ENCODE results near the gene CTSD. TPM values are rescaled to one million over a fixed set of nuclear protein-coding genes. Genes with fewer than 3 reads are reported as not detected.

CTSD gene
- total RNA-seq, 6 donors from 2014 or later: 993 to 3,355 (median 2,221) TPM

- Histone ChIP-seq H3K36me3 (peaks cover 0 to 3% (median 2%) of the 10 kb centered on the region in 4 donors), H3K27me3 (no peaks in the 10 kb centered on the region), H3K4me1 (peaks cover 24 to 31% (median 27%) of the 10 kb centered on the region in 4 donors), H3K4me3 (no peak overlapping the region), H3K9me3 (no peaks in the 10 kb centered on the region), H3K27ac (no peak overlapping the region)
- DNase-seq (peak in 1 of 2 donors; percentile 21), ATAC-seq (ENCODE audit: low FRiP score in 2 of 2) (no peak)
- 89 to 91% methylated on average over 26 to 28 of the region's 28 CpGs for WGBS, 2 donors
- no peak for TF ChIP-seq POLR2AphosphoS5 (IDR thresholded peaks at IDR 0.05)
- no peak for TF ChIP-seq POLR2A (IDR thresholded peaks at IDR 0.05)
Observed at GRCh38 chr11:1765871-1766718, 2.4 kb upstream of the CTSD start.

GRCh38 chr11:1763336-1763795 is 361 bp downstream of the CTSD start:
- no peak for ATAC-seq (ENCODE audit: low FRiP score in 2 of 2)
- H3K4me3 ChIP-seq: peak overlapping the region; percentile 84 to 99 (median 97)
- WGBS, 2 donors: 0% methylated on average over 13 of the region's 32 CpGs; no CpG with 5 or more reads in 1 of the 2 donors
- DNase-seq: peak in 1 of 2 donors; percentile 35
- H3K36me3 ChIP-seq: peaks cover 10 to 31% (median 28%) of the 10 kb centered on the region in 4 donors
- no peak for TF ChIP-seq POLR2AphosphoS5 (IDR thresholded peaks at IDR 0.05)
- no peak for TF ChIP-seq EP300 (IDR thresholded peaks at IDR 0.05)
- TF ChIP-seq POLR2A (IDR thresholded peaks at IDR 0.05): no peak
- no peak for TF ChIP-seq CTCF (IDR thresholded peaks at IDR 0.05)
- H3K27me3 ChIP-seq: no peaks in the 10 kb centered on the region
- H3K9me3 ChIP-seq: no peaks in the 10 kb centered on the region
- H3K4me1 ChIP-seq: peaks cover 33 to 58% (median 54%) of the 10 kb centered on the region in 4 donors
- peak overlapping the region; percentile 90 to 97 (median 93) for H3K27ac ChIP-seq

DNA sequence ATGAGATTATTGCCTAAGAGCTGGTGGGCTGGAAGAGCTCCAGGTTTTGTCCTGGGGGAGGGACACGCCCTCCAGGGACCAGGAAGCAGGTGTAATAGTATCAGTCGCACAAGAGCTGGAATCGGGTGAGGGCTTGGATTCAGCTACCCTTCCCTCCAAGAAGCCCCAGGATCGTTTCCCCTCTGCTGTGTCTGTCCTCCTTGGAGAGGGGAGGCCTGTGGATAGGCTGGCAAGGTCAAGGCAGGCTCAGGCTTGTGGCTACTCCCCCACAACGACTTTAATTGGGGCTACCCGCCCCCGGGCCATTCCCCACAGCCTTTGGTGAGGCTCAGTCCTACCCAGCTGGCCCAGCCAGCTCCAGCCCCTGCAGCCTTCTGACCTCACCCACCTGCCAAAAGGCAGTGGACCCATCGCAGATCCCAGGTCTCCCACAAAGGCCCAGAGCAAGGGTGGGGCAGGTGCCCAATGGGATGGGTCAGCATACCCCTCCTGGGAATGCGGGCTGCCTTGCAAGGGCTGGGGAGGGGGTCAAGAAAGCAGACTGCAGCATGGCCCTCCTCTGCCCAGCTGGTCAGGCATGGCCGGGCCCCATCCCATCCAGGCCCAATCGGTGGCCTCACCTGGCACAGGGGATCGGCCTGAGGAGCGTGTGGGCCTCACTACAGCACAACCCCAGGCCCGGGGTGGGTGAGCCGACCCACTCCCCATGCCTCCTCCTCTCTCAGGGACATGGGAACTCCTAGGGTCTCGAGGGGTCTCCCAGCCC is 1.0 kb downstream of the CTSD start:
- 17 to 38% methylated on average over 4 to 14 of the region's 16 CpGs for WGBS, 2 donors
- peak in 1 of 2 donors; percentile 28 for ATAC-seq (ENCODE audit: low FRiP score in 2 of 2)
- peaks cover 33 to 65% (median 60%) of the 10 kb centered on the region in 4 donors for H3K4me1 ChIP-seq
- no peaks in the 10 kb centered on the region for H3K27me3 ChIP-seq
- H3K36me3 ChIP-seq: peaks cover 10 to 36% (median 34%) of the 10 kb centered on the region in 4 donors
- peak; percentile 75 to 85 for DNase-seq
- peak overlapping the region; percentile 90 to 97 (median 93) for H3K27ac ChIP-seq
- TF ChIP-seq EP300 (IDR thresholded peaks at IDR 0.05) (peak in 1 of 4 donors; percentile 44), CTCF (IDR thresholded peaks at IDR 0.05) (no peak), POLR2A (IDR thresholded peaks at IDR 0.05) (peak in 3 of 4 donors; percentile 32 to 69 (median 61)), POLR2AphosphoS5 (IDR thresholded peaks at IDR 0.05) (peak; percentile 54 to 68)
- H3K4me3 ChIP-seq: peak overlapping the region; percentile 84 to 99 (median 97)
- no peaks in the 10 kb centered on the region for H3K9me3 ChIP-seq

DNA sequence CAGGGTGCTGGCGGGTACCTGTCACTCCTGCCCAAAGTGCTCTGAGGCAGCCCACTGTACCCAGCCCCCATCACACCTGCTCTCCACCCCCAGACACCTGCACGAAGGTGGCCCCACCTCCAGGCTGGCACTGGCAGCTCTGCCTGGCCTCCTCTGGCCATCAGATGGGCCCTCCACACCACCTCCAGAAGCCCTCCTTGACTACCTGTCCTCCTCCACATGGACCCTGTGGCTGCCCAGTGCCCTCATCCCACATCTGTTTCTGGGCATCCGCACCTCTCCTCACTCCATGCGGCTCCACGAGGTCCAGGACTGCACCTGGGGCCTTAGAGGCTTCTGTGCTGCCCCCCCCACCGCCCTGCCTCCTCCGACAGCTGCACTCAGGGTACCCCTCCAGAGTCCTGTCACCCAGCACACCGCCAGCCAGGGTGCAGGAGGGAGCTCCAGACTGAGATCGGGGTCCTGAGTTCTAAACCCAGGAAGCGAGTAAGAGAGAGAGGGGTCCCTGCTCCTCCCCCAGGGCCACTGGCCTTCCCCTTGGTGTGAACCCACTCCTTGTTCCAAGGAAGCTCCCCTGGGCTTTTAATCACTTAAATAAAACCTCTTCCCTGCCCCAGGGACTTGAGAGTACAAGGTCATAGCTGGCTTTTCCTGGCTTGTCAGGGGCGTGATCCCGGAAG is 1.7 kb downstream of the CTSD start:
- Histone ChIP-seq H3K36me3 (peaks cover 15 to 43% (median 41%) of the 10 kb centered on the region in 4 donors), H3K9me3 (no peaks in the 10 kb centered on the region), H3K27me3 (no peaks in the 10 kb centered on the region), H3K27ac (peak overlapping the region; percentile 90 to 97 (median 93)), H3K4me3 (peak overlapping the region in 3 of 4 donors; percentile 96 to 99 (median 98)), H3K4me1 (peaks cover 37 to 72% (median 67%) of the 10 kb centered on the region in 4 donors)
- DNase-seq: peak; percentile 21 to 43
- TF ChIP-seq POLR2AphosphoS5 (IDR thresholded peaks at IDR 0.05): no peak
- no peak for TF ChIP-seq POLR2A (IDR thresholded peaks at IDR 0.05)
- no peak for TF ChIP-seq EP300 (IDR thresholded peaks at IDR 0.05)
- no peak for TF ChIP-seq CTCF (IDR thresholded peaks at IDR 0.05)
- 76 to 86% methylated on average over 5 to 12 of the region's 12 CpGs for WGBS, 2 donors
- no peak for ATAC-seq (ENCODE audit: low FRiP score in 2 of 2)
